Measurements from ENCODE around the gene ANKRD31.

DNA sequence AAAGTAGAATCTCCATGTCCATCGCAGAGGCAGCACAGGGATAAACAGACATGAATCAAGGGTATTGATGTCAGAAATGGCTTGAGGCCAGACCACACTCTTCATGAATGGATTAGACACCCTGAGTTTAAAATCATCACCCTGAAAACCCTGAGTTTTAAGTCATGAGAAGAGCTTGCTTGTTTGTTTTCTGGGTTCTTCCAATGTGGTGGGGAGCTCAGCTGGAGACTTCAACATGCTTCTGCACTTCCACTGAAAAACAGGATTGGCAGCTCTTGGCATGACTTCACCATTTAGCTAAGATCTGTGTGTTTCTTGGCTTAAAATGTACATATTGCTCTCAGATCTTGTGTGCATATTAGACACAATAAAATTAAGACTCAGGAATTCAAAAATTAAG is 194.2 kb downstream of the ANKRD31 start:
- TF ChIP-seq POLR2A (IDR thresholded peaks at IDR 0.05) (no peak), POLR2AphosphoS5 (IDR thresholded peaks at IDR 0.05) (no peak)
- TF ChIP-seq, protein P1, sequence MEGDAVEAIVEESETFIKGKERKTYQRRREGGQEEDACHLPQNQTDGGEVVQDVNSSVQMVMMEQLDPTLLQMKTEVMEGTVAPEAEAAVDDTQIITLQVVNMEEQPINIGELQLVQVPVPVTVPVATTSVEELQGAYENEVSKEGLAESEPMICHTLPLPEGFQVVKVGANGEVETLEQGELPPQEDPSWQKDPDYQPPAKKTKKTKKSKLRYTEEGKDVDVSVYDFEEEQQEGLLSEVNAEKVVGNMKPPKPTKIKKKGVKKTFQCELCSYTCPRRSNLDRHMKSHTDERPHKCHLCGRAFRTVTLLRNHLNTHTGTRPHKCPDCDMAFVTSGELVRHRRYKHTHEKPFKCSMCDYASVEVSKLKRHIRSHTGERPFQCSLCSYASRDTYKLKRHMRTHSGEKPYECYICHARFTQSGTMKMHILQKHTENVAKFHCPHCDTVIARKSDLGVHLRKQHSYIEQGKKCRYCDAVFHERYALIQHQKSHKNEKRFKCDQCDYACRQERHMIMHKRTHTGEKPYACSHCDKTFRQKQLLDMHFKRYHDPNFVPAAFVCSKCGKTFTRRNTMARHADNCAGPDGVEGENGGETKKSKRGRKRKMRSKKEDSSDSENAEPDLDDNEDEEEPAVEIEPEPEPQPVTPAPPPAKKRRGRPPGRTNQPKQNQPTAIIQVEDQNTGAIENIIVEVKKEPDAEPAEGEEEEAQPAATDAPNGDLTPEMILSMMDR (IDR thresholded peaks at IDR 0.05): no peak

Data from prostate gland (tissue), 2 donors.